OCI-M2 (cell line): Measurements from ENCODE around the gene SLC29A4.
"Not testable (repeated sequence)": the region's sequence is repeated elsewhere in the genome, so short reads cannot be mapped to it uniquely, and the experiment has no call there.

ENCODE experiments used
- DNase-seq: peaks from one replicate; lab custom pipeline; 2025; ENCODE audit not compliant: unreplicated experiment; lab: John Stamatoyannopoulos, UW

The SLC29A4 gene

GRCh38 chr7:5295039-5296014, 12.6 kb downstream of the SLC29A4 start:
- DNase-seq: no peak

- no peak for DNase-seq
Measured at GRCh38 chr7:5296015-5296610, 13.4 kb downstream of the SLC29A4 start.

- no peak for DNase-seq
Measured at GRCh38 chr7:5296611-5297226, 14.0 kb downstream of the SLC29A4 start.

GRCh38 chr7:5300366-5300765, 17.6 kb downstream of the SLC29A4 start:
- no peak for DNase-seq

GRCh38 chr7:5302577-5302976, 19.8 kb downstream of the SLC29A4 start:
- DNase-seq: no peak

GRCh38 chr7:5303061-5303460, 20.3 kb downstream of the SLC29A4 start:
- DNase-seq: no peak

- DNase-seq: no peak
Measured at GRCh38 chr7:5303591-5304505, 21.1 kb downstream of the SLC29A4 start.

- not testable (repeated sequence) for DNase-seq
Measured at GRCh38 chr7:5305050-5305449, 22.3 kb downstream of the SLC29A4 start.

GRCh38 chr7:5307221-5308142, 24.7 kb downstream of the SLC29A4 start:
- not testable (repeated sequence) for DNase-seq

- DNase-seq: no peak
Measured at GRCh38 chr7:5309146-5309545, 26.4 kb downstream of the SLC29A4 start.

GRCh38 chr7:5310822-5311405, 28.2 kb downstream of the SLC29A4 start:
- DNase-seq: no peak

- not testable (repeated sequence) for DNase-seq
Measured at GRCh38 chr7:5312276-5313070, 29.7 kb downstream of the SLC29A4 start.

GRCh38 chr7:5313076-5313885, 30.5 kb downstream of the SLC29A4 start:
- not testable (repeated sequence) for DNase-seq

- DNase-seq: no peak
Measured at GRCh38 chr7:5314864-5315263, 32.1 kb downstream of the SLC29A4 start.

GRCh38 chr7:5315761-5316160, 33.0 kb downstream of the SLC29A4 start:
- no peak for DNase-seq

GRCh38 chr7:5318613-5319012, 35.9 kb downstream of the SLC29A4 start:
- not testable (repeated sequence) for DNase-seq

- no peak for DNase-seq
Measured at GRCh38 chr7:5320391-5320790, 37.6 kb downstream of the SLC29A4 start.
